Endothelial cell (in vitro differentiated cells): ENCODE data around the gene LARGE1. TPM values are rescaled to one million over a fixed set of nuclear protein-coding genes. Genes with fewer than 3 reads are reported as not detected.

Source experiments
- DNase-seq: peaks from one replicate; pipeline ENCODE4 v3.0.0; 2021; ENCODE audit warnings: low spot score
- H3K27ac Mint-ChIP-seq: one replicate; pipeline ENCODE4 v1.8.0; 2021; ENCODE audit warnings: mixed read lengths, inconsistent platforms; ENCODE audit not compliant: unreplicated experiment
- H3K27me3 Mint-ChIP-seq: one replicate; pipeline ENCODE4 v1.8.0; 2021; ENCODE audit warnings: mild to moderate bottlenecking, moderate library complexity, mixed read lengths, inconsistent platforms; ENCODE audit not compliant: unreplicated experiment
- H3K36me3 Mint-ChIP-seq: one replicate; pipeline ENCODE4 v1.8.0; 2021; ENCODE audit warnings: mild to moderate bottlenecking, low read depth, mixed read lengths, inconsistent platforms; ENCODE audit not compliant: unreplicated experiment
- H3K4me1 Mint-ChIP-seq: one replicate; pipeline ENCODE4 v1.8.0; 2021; ENCODE audit warnings: mild to moderate bottlenecking, mixed read lengths, inconsistent platforms; ENCODE audit not compliant: unreplicated experiment
- H3K4me3 Mint-ChIP-seq: one replicate; pipeline ENCODE4 v1.8.0; 2021; ENCODE audit warnings: mild to moderate bottlenecking, mixed read lengths, inconsistent platforms; ENCODE audit not compliant: unreplicated experiment
- H3K9me3 Mint-ChIP-seq: one replicate; pipeline ENCODE4 v1.8.0; 2021; ENCODE audit warnings: mixed read lengths, inconsistent platforms; ENCODE audit not compliant: unreplicated experiment
- CTCF ChIP-seq: fragments of 200-600 bp; sonication (generic); IDR thresholded peaks from one replicate; pipeline ENCODE4 v1.5.0; 2021; ENCODE audit warnings: antibody characterized with exemption; ENCODE audit not compliant: unreplicated experiment
- total RNA-seq: library from RNA; stranded (reverse); fragmentation: NEBNext Ultra II Directional; extraction: Animal tissue kit (Norgen Biotek cat#: 25700); gene quantifications from one replicate; pipeline ENCODE4 v1.2.1, GENCODE V29; 2021; ENCODE audit not compliant: unreplicated experiment

LARGE1 gene
- total RNA-seq, 1 donor from 2014 or later = 25.4 TPM

DNA sequence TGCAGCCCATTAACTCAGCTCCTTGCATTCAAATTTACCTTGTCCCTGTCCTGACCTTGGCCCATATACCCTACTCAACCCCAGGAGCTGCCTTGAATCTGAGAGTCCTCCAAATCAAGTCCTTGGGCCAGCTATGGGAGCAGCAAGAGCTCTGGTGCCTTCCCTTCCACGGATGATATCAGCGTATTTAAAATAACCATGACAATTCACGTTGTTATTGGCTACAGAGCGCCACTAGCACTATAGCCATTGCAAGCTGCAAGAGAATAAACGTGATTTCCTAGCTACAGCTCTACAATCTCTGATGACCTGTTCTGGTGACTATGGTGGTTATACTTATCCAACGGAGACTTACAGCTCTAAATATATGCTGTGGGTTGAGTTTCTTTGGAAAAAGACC, 357.8 kb downstream of the LARGE1 start:
- DNase-seq = no peak
- Mint-ChIP-seq H3K27ac (no peak overlapping the region), H3K36me3 (no peaks in the 10 kb centered on the region), H3K27me3 (peaks cover 1% of the 10 kb centered on the region), H3K4me3 (no peak overlapping the region), H3K4me1 (no peaks in the 10 kb centered on the region), H3K9me3 (no peaks in the 10 kb centered on the region)
- no peak for TF ChIP-seq CTCF

DNA sequence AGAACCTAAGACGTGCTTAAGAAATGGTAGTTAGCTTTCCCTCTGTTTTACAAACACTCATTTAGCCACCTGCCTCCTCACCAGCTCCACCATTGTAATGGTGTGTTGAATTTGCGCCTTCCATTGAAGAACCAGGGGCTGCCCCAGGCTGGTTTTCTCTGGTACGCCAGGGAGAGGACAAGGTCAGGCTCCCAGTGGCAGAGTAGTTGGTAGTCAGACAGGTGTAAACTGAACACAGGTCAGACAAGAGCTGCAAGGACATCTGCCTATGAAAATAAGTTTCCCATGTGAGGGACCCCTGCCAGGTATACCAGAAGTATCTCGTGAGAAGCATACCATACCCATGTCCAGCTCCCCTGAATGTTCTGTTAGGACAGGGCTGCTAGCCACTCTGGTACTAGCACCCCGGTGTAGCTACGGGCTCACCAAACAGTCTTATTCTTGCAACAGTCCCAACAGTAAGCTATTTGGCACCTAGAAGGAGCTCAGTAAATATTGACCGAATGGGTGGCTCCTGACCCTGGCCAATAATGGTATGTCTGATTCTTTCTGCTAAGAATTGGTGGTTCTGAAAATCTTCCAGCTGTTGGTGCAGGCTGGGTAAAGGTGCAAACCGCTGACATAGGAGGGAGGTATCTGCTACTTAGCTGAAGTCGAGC, 359.0 kb downstream of the LARGE1 start:
- H3K36me3 Mint-ChIP-seq = no peaks in the 10 kb centered on the region
- no peak for DNase-seq
- no peak overlapping the region for H3K27ac Mint-ChIP-seq
- no peaks in the 10 kb centered on the region for H3K9me3 Mint-ChIP-seq
- H3K4me3 Mint-ChIP-seq = no peak overlapping the region
- no peak for TF ChIP-seq CTCF
- peaks cover 1% of the 10 kb centered on the region for H3K27me3 Mint-ChIP-seq
- no peaks in the 10 kb centered on the region for H3K4me1 Mint-ChIP-seq

DNA sequence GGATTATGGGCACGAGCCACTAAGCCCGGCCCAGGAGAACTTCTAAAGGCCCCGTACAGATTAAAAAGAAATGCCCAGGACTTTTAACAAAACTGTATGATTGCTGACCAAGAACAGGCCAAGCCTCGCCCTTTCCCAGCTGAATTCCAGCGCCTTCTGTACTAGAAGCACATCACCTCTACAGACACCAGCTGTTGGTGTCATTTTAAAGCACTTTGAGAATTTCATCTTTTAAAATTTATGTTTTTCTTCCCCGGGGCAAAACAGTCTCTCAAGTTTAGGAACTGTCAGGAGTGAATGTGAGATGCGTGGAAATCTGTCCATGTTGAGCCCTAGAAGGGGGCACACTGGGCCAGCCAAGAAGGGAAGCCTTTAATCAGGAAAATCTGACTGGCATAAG, 362.4 kb downstream of the LARGE1 start:
- no peaks in the 10 kb centered on the region for H3K9me3 Mint-ChIP-seq
- DNase-seq = no peak
- no peak for TF ChIP-seq CTCF
- H3K27ac Mint-ChIP-seq = no peak overlapping the region
- no peak overlapping the region for H3K4me3 Mint-ChIP-seq
- H3K4me1 Mint-ChIP-seq = no peaks in the 10 kb centered on the region
- no peaks in the 10 kb centered on the region for H3K27me3 Mint-ChIP-seq
- H3K36me3 Mint-ChIP-seq = no peaks in the 10 kb centered on the region

GRCh38 chr22:33555814-33556522, 364.3 kb downstream of the LARGE1 start:
- H3K36me3 Mint-ChIP-seq = no peaks in the 10 kb centered on the region
- no peak for TF ChIP-seq CTCF
- no peaks in the 10 kb centered on the region for H3K27me3 Mint-ChIP-seq
- no peaks in the 10 kb centered on the region for H3K4me1 Mint-ChIP-seq
- no peak overlapping the region for H3K4me3 Mint-ChIP-seq
- no peaks in the 10 kb centered on the region for H3K9me3 Mint-ChIP-seq
- no peak for DNase-seq
- H3K27ac Mint-ChIP-seq = no peak overlapping the region

GRCh38 chr22:33553493-33553892, 366.8 kb downstream of the LARGE1 start:
- Mint-ChIP-seq H3K9me3 (no peaks in the 10 kb centered on the region), H3K36me3 (no peaks in the 10 kb centered on the region), H3K4me3 (no peak overlapping the region), H3K27ac (no peak overlapping the region), H3K4me1 (no peaks in the 10 kb centered on the region), H3K27me3 (no peaks in the 10 kb centered on the region)
- no peak for TF ChIP-seq CTCF
- DNase-seq = no peak
